Testis (tissue), 5 donors: ENCODE measurements around the gene CT45A1. TPM values are rescaled to one million over a fixed set of nuclear protein-coding genes. Genes with fewer than 3 reads are reported as not detected.
"Not testable (repeated sequence)": the region's sequence is repeated elsewhere in the genome, so short reads cannot be mapped to it uniquely, and the experiment has no call there.

Experiments used
- DNase-seq: peaks from one replicate; pipeline ENCODE4 v3.0.0-alpha.2; 2019
- H3K27ac ChIP-seq, 2 donors: fragments of 200-600 bp; sonication (generic); one replicate each; pipeline ENCODE4 v1.5.1; 2019
- H3K27me3 ChIP-seq: fragments of 200-600 bp; sonication (generic); one replicate; pipeline ENCODE4 v1.5.1; 2019
- H3K36me3 ChIP-seq: fragments of 200-600 bp; sonication (generic); one replicate; pipeline ENCODE4 v1.5.1; 2017; ENCODE audit warnings: low read depth; ENCODE audit errors: missing control alignments
- H3K4me1 ChIP-seq: fragments of 200-600 bp; sonication (generic); one replicate; pipeline ENCODE4 v1.5.1; 2019
- H3K4me3 ChIP-seq, 2 donors: fragments of 200-600 bp; sonication (generic); one replicate each; pipeline ENCODE4 v1.5.1; 2017 to 2019
- H3K9me3 ChIP-seq: fragments of 200-600 bp; sonication (generic); one replicate; pipeline ENCODE4 v1.5.1; 2017
- CTCF ChIP-seq, 3 experiments: fragments of 450-650 bp in 2 of 3; fragments of 200-600 bp in 1 of 3; sonication (generic) in 1 of 3; IDR thresholded peaks; one replicate each; pipeline ENCODE4 v1.5.1; 2016 to 2019; ENCODE audit warnings: antibody characterized with exemption in 3 of 3, mild to moderate bottlenecking in 2 of 3, moderate library complexity in 1 of 3
- POLR2A ChIP-seq: fragments of 450-650 bp; IDR thresholded peaks from one replicate; pipeline ENCODE4 v1.6.1; 2017; ENCODE audit warnings: antibody characterized with exemption, mild to moderate bottlenecking, moderate library complexity
- WGBS, 2 donors: methylation state at CpG; one replicate each; pipeline ENCODE4 v1.1.5; 2018; 5-methylcytosine and 5-hydroxymethylcytosine counted together
- intact Hi-C: fragments of 100-400 bp; cut with DNase I; formaldehyde crosslinking; loops from one replicate; pipeline ENCODE4 v1.15.1; 2023; ENCODE audit warnings: low total_unique reads
- long read RNA-seq, 2 donors: transcript quantifications; one replicate each; lab custom pipeline, GENCODE V29; 2026
- polyA plus RNA-seq: library from polyadenylated mRNA; stranded (reverse); fragments of 350-450 nt; fragmentation: Illumina TruSeq; extraction: RNeasy Lipid Tissue Mini Kit (QIAGEN cat#74804); gene quantifications from one replicate; pipeline ENCODE4 v1.2.3, GENCODE V29; 2014; ENCODE audit warnings: low read depth, low replicate concordance; ENCODE audit not compliant: insufficient read depth
- total RNA-seq, 2 donors: library from RNA; depleted of rRNA; stranded (reverse); fragments of >200 nt; gene quantifications; one replicate each; pipeline ENCODE4 v1.2.3, GENCODE V29; 2016

The CT45A1 gene
- total RNA-seq (10 to 100 TPM in 1 of 2 donors, 1 to 10 TPM in 1; 6.6 to 11.9 TPM), polyA plus RNA-seq (8.3 TPM)
- long read RNA-seq, donor 1, partial matches to known transcripts: 0 of 1 reads
- long read RNA-seq, donor 1, other reads (novel, unspliced or antisense): 0 of 1 reads
- long read RNA-seq, donor 2: 0 reads

- not testable (repeated sequence) for H3K9me3 ChIP-seq
- WGBS, 2 donors: 76% methylated on average over 4 of the region's 15 CpGs; no CpG with 5 or more reads in 1 of the 2 donors
These were observed at the start of gene CT45A1 for GRCh38 chrX:135713183-135713689. Gene CT45A1 (plus strand): TSS chrX:135713639. CDS start chrX:135718941, 5,302 bp downstream.

GRCh38 chrX:135672979-135673378, 40.5 kb upstream of the CT45A1 start:
- H3K4me1 ChIP-seq, H3K27ac ChIP-seq, H3K27me3 ChIP-seq, H3K4me3 ChIP-seq, H3K9me3 ChIP-seq, H3K36me3 ChIP-seq, DNase-seq, intact Hi-C loops: not testable (repeated sequence)

More at GRCh38 chrX:135713183-135713689, at the start of gene CT45A1:
- DNase-seq: peak; percentile 18
- H3K27me3 ChIP-seq, H3K27ac ChIP-seq, intact Hi-C loops, H3K36me3 ChIP-seq, H3K4me1 ChIP-seq: not testable (repeated sequence)
- peak within 1 kb of the TSS in 1 of 2 donors; percentile 1 for H3K4me3 ChIP-seq

GRCh38 chrX:135688137-135688536, 25.3 kb upstream of the CT45A1 start:
- Histone ChIP-seq H3K27me3 (no peaks in the 10 kb centered on the region), H3K27ac (no peak overlapping the region), H3K9me3 (no peaks in the 10 kb centered on the region), H3K4me1 (no peaks in the 10 kb centered on the region), H3K4me3 (no peak overlapping the region), H3K36me3 (no peaks in the 10 kb centered on the region)
- WGBS, 2 donors: 18 to 51% methylated on average over 11 to 16 of the region's 16 CpGs
- peak; percentile 19 for DNase-seq
- TF ChIP-seq CTCF (IDR thresholded peaks at IDR 0.05) (no peak), POLR2A (no peak)
- intact Hi-C loops: no loop called here

- H3K27me3 ChIP-seq: no peaks in the 10 kb centered on the region
- H3K9me3 ChIP-seq: no peaks in the 10 kb centered on the region
- H3K36me3 ChIP-seq: no peaks in the 10 kb centered on the region
- no peak overlapping the region for H3K27ac ChIP-seq
- no peak overlapping the region for H3K4me3 ChIP-seq
- no peaks in the 10 kb centered on the region for H3K4me1 ChIP-seq
- no peak for TF ChIP-seq CTCF (IDR thresholded peaks at IDR 0.05)
- TF ChIP-seq POLR2A: no peak
- no peak for DNase-seq
- WGBS, 2 donors: 75 to 86% methylated on average over 3 of the region's 3 CpGs
- intact Hi-C loops: no loop called here
These were observed 18.0 kb upstream of the CT45A1 start for GRCh38 chrX:135695471-135695870.

- Histone ChIP-seq H3K27ac (no peak overlapping the region), H3K9me3 (no peaks in the 10 kb centered on the region), H3K36me3 (no peaks in the 10 kb centered on the region), H3K4me1 (no peaks in the 10 kb centered on the region), H3K27me3 (no peaks in the 10 kb centered on the region), H3K4me3 (no peak overlapping the region)
- TF ChIP-seq CTCF (IDR thresholded peaks at IDR 0.05): no peak
- DNase-seq: no peak
- intact Hi-C loops: no loop called here
These were observed 15.8 kb upstream of the CT45A1 start for GRCh38 chrX:135697601-135698000.

GRCh38 chrX:135698924-135699323, 14.5 kb upstream of the CT45A1 start:
- no peak for DNase-seq
- intact Hi-C loops: no loop called here
- H3K27me3 ChIP-seq: no peaks in the 10 kb centered on the region
- H3K27ac ChIP-seq: no peak overlapping the region
- TF ChIP-seq CTCF (IDR thresholded peaks at IDR 0.05): no peak
- no peak for TF ChIP-seq POLR2A
- H3K4me1 ChIP-seq: no peaks in the 10 kb centered on the region
- H3K9me3 ChIP-seq: no peaks in the 10 kb centered on the region
- H3K36me3 ChIP-seq: no peaks in the 10 kb centered on the region
- no peak overlapping the region for H3K4me3 ChIP-seq
